MM.1S (cell line): ENCODE measurements around the gene HABP2.

Source experiments
- DNase-seq: peaks from one replicate; pipeline ENCODE4 v3.0.0-alpha.2; 2015
- H2AFZ ChIP-seq: fragments of 300-600 bp; sonication (generic); 2 replicates; pipeline ENCODE4 v1.6.0; 2016; ENCODE audit warnings: antibody characterized with exemption, low read length
- H3F3A ChIP-seq: fragments of 300-600 bp; sonication (generic); 2 replicates; pipeline ENCODE4 v1.6.1; 2016; ENCODE audit warnings: mild to moderate bottlenecking, antibody characterized with exemption, low read length, moderate library complexity, mixed read lengths; ENCODE audit not compliant: insufficient read depth
- H3K27ac ChIP-seq: fragments of 300-600 bp; sonication (generic); 2 replicates; pipeline ENCODE4 v1.5.1; 2016; ENCODE audit warnings: mild to moderate bottlenecking, low read length
- H3K27me3 ChIP-seq: fragments of 300-600 bp; sonication (generic); replicated peaks from 2 replicates; pipeline ENCODE4 v1.6.0; 2016; ENCODE audit warnings: low read length; ENCODE audit not compliant: insufficient read depth
- H3K36me3 ChIP-seq: fragments of 300-600 bp; sonication (generic); replicated peaks from 2 replicates; pipeline ENCODE4 v1.6.1; 2016; ENCODE audit warnings: mild to moderate bottlenecking, low read length, mixed read lengths; ENCODE audit not compliant: insufficient read depth
- H3K4me1 ChIP-seq: fragments of 300-600 bp; sonication (generic); 2 replicates; pipeline ENCODE4 v1.6.1; 2016; ENCODE audit warnings: low read length, mixed read lengths
- H3K4me2 ChIP-seq: fragments of 300-600 bp; sonication (generic); 2 replicates; pipeline ENCODE4 v1.6.0; 2016; ENCODE audit warnings: low read depth, low read length
- H3K4me3 ChIP-seq: fragments of 300-600 bp; sonication (generic); 2 replicates; pipeline ENCODE4 v1.5.1; 2016; ENCODE audit warnings: low read length, mixed read lengths
- H3K79me2 ChIP-seq: fragments of 300-600 bp; sonication (generic); 2 replicates; pipeline ENCODE4 v1.6.1; 2016; ENCODE audit warnings: mixed run types, low read length, mixed read lengths
- H3K9ac ChIP-seq: fragments of 300-600 bp; sonication (generic); 2 replicates; pipeline ENCODE4 v1.6.1; 2016; ENCODE audit warnings: low read length, mixed read lengths
- H3K9me2 ChIP-seq: fragments of 300-600 bp; sonication (generic); replicated peaks from 2 replicates; pipeline ENCODE4 v1.6.1; 2016; ENCODE audit warnings: mild to moderate bottlenecking, low read length, mixed read lengths; ENCODE audit not compliant: insufficient read depth
- H3K9me3 ChIP-seq: fragments of 300-600 bp; sonication (generic); replicated peaks from 2 replicates; pipeline ENCODE4 v1.6.1; 2016; ENCODE audit warnings: mild to moderate bottlenecking, low read length, mixed read lengths; ENCODE audit not compliant: insufficient read depth
- H4K20me1 ChIP-seq: fragments of 300-600 bp; sonication (generic); 2 replicates; pipeline ENCODE4 v1.6.1; 2016; ENCODE audit warnings: mild to moderate bottlenecking, low read length, moderate library complexity, mixed read lengths; ENCODE audit not compliant: insufficient read depth
- EZH2 ChIP-seq: fragments of 300-600 bp; sonication (generic); optimal IDR thresholded peaks from 2 replicates; pipeline ENCODE3; 2017; ENCODE audit warnings: low read depth, mild to moderate bottlenecking, antibody characterized with exemption, low read length, mixed read lengths
- EZH2phosphoT487 ChIP-seq: fragments of 300-600 bp; sonication (generic); IDR thresholded peaks from 2 replicates; pipeline ENCODE4 v1.6.1; 2018; ENCODE audit warnings: antibody characterized with exemption, low read length
- TF ChIP-seq, protein P1 (sequence below): fragments of 300-600 bp; sonication (generic); IDR thresholded peaks from 2 replicates; pipeline ENCODE4 v1.5.1; 2016; ENCODE audit warnings: antibody characterized with exemption, low read length, mixed read lengths

Gene HABP2

DNA sequence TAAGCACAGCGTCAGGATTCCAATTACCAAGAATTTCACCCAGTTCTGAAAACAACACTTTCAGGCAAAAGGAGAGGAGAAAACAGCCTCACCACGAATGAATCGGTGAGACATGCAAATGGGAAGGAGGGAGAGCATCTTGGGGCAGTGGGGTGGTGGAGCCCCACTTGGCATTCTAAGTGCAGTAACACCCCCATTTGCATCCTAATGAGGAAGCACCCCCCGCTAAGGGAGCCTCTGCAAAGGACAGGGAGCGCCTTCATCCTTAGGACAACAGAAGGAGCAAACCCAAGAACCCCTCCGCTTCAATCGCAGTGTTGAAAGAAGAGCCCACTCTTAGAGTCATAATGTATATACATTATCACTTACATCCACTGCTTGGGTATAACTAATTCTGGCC lies 64.2 kb downstream of the HABP2 start:
- Histone ChIP-seq H3K79me2 (no peaks in the 10 kb centered on the region), H3K9me2 (no peaks in the 10 kb centered on the region), H3K36me3 (no peaks in the 10 kb centered on the region), H2AFZ (no peak overlapping the region), H3F3A (no peaks in the 10 kb centered on the region), H3K4me2 (no peak overlapping the region), H3K4me1 (no peaks in the 10 kb centered on the region), H3K4me3 (no peak overlapping the region), H3K27ac (no peak overlapping the region), H3K27me3 (no peaks in the 10 kb centered on the region), H4K20me1 (no peaks in the 10 kb centered on the region), H3K9ac (no peak overlapping the region), H3K9me3 (no peaks in the 10 kb centered on the region)
- TF ChIP-seq EZH2phosphoT487 (no peak), EZH2 (no peak)
- TF ChIP-seq, protein P1, sequence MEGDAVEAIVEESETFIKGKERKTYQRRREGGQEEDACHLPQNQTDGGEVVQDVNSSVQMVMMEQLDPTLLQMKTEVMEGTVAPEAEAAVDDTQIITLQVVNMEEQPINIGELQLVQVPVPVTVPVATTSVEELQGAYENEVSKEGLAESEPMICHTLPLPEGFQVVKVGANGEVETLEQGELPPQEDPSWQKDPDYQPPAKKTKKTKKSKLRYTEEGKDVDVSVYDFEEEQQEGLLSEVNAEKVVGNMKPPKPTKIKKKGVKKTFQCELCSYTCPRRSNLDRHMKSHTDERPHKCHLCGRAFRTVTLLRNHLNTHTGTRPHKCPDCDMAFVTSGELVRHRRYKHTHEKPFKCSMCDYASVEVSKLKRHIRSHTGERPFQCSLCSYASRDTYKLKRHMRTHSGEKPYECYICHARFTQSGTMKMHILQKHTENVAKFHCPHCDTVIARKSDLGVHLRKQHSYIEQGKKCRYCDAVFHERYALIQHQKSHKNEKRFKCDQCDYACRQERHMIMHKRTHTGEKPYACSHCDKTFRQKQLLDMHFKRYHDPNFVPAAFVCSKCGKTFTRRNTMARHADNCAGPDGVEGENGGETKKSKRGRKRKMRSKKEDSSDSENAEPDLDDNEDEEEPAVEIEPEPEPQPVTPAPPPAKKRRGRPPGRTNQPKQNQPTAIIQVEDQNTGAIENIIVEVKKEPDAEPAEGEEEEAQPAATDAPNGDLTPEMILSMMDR = no peak
- no peak for DNase-seq

DNA sequence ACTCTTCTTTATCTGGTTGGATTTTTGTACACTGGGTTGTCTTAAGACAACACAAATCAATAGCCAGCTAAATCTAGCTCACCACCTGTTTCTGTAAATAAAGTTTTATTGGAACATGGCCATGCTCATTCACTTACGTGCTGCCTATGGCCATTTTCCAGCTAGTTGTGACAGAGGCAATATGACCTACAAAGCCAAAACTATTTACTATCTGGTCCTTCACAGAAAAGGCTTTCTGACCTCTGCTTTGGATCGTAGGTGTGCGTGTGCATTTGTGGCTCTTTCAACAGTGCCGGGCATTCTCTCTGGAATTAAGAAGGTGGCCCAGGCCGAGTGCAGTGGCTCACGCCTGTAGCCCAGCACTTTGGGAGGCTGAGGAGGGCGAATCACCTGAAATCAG lies 65.5 kb downstream of the HABP2 start:
- no peaks in the 10 kb centered on the region for H4K20me1 ChIP-seq
- no peak for TF ChIP-seq EZH2phosphoT487
- TF ChIP-seq, protein P1 = no peak
- TF ChIP-seq EZH2 = no peak
- H3K4me3 ChIP-seq = no peak overlapping the region
- no peaks in the 10 kb centered on the region for H3K9me2 ChIP-seq
- H3K27ac ChIP-seq = no peak overlapping the region
- H3K27me3 ChIP-seq = no peaks in the 10 kb centered on the region
- no peak overlapping the region for H2AFZ ChIP-seq
- H3K4me2 ChIP-seq = no peak overlapping the region
- H3K9ac ChIP-seq = no peak overlapping the region
- no peaks in the 10 kb centered on the region for H3K79me2 ChIP-seq
- H3F3A ChIP-seq = no peaks in the 10 kb centered on the region
- no peaks in the 10 kb centered on the region for H3K4me1 ChIP-seq
- no peaks in the 10 kb centered on the region for H3K9me3 ChIP-seq
- no peaks in the 10 kb centered on the region for H3K36me3 ChIP-seq
- DNase-seq = no peak

DNA sequence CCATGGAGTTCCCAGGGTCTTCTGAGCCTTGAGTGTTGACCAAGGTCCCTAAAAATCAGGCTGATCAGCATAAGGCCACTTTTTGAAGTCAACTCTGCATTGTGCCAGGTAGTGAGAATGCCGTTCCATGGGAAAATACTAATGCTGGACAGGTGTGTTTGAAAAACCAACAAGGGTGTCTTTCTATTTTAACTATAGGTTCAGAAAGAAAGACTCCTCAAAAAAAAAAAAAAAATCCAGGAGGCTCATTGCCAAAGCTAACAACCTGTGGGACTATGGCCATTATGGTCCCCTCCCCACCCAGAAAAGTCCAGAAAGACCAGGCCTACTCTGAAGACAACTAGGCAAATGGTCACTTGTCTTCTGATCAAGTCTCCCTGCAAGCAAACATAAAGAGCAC lies 66.5 kb downstream of the HABP2 start:
- Histone ChIP-seq H3K9me2 (no peaks in the 10 kb centered on the region), H3K9ac (no peak overlapping the region), H3K4me2 (no peak overlapping the region), H3K79me2 (no peaks in the 10 kb centered on the region), H3K4me1 (no peaks in the 10 kb centered on the region), H3K36me3 (no peaks in the 10 kb centered on the region), H4K20me1 (no peaks in the 10 kb centered on the region), H3K4me3 (no peak overlapping the region), H3K27me3 (no peaks in the 10 kb centered on the region), H2AFZ (no peak overlapping the region), H3K9me3 (no peaks in the 10 kb centered on the region), H3F3A (no peaks in the 10 kb centered on the region), H3K27ac (no peak overlapping the region)
- DNase-seq = no peak
- TF ChIP-seq, protein P1 = no peak
- no peak for TF ChIP-seq EZH2phosphoT487
- TF ChIP-seq EZH2 = no peak
